Globus pallidus (tissue), 1 donor: ENCODE data around the gene MYG1.
A peak's percentile ranks its signal among the peaks of the same experiment; 100 is the strongest.
"Not testable (repeated sequence)": the region's sequence is repeated elsewhere in the genome, so short reads cannot be mapped to it uniquely, and the experiment has no call there.

ENCODE experiments used
- DNase-seq: peaks from one replicate; pipeline ENCODE4 v3.0.0-alpha.2; 2015; ENCODE audit warnings: low spot score

Gene MYG1

GRCh38 chr12:53327435-53328042 is 28.0 kb downstream of the MYG1 start:
- peak; percentile 45 for DNase-seq

GRCh38 chr12:53328043-53328435 is 28.5 kb downstream of the MYG1 start:
- DNase-seq: no peak

- DNase-seq: peak; percentile 14
Measured at GRCh38 chr12:53330671-53331070, 31.2 kb downstream of the MYG1 start.

GRCh38 chr12:53332339-53332738 is 32.8 kb downstream of the MYG1 start:
- not testable (repeated sequence) for DNase-seq

GRCh38 chr12:53332744-53333143 is 33.2 kb downstream of the MYG1 start:
- DNase-seq: no peak

GRCh38 chr12:53333289-53333688 is 33.8 kb downstream of the MYG1 start:
- no peak for DNase-seq

GRCh38 chr12:53333845-53334244 is 34.4 kb downstream of the MYG1 start:
- no peak for DNase-seq

- no peak for DNase-seq
Measured at GRCh38 chr12:53334822-53335221, 35.3 kb downstream of the MYG1 start.

- no peak for DNase-seq
Measured at GRCh38 chr12:53336181-53336681, 36.7 kb downstream of the MYG1 start, which contains the start of gene SP7. Gene SP7 (minus strand): TSS chr12:53336354. CDS start chr12:53335646, 708 bp downstream.

GRCh38 chr12:53338017-53338416 is 38.5 kb downstream of the MYG1 start:
- no peak for DNase-seq

- no peak for DNase-seq
Measured at GRCh38 chr12:53338916-53339315, 39.4 kb downstream of the MYG1 start.

- DNase-seq: no peak
Measured at GRCh38 chr12:53340398-53340797, 40.9 kb downstream of the MYG1 start.

GRCh38 chr12:53343449-53343848 is 44.0 kb downstream of the MYG1 start:
- DNase-seq: no peak

GRCh38 chr12:53343969-53344368 is 44.5 kb downstream of the MYG1 start:
- DNase-seq: no peak

- DNase-seq: no peak
Measured at GRCh38 chr12:53344487-53344823, 45.0 kb downstream of the MYG1 start.

GRCh38 chr12:53344824-53345485 is 45.5 kb downstream of the MYG1 start:
- peak; percentile 89 for DNase-seq

GRCh38 chr12:53345486-53346188 is 46.1 kb downstream of the MYG1 start:
- no peak for DNase-seq

- no peak for DNase-seq
Measured at GRCh38 chr12:53346491-53346890, 47.0 kb downstream of the MYG1 start.

GRCh38 chr12:53347905-53348304 is 48.4 kb downstream of the MYG1 start:
- DNase-seq: no peak

- peak; percentile 86 for DNase-seq
Measured at GRCh38 chr12:53352331-53353256, 53.1 kb downstream of the MYG1 start.

GRCh38 chr12:53353257-53353655 is 53.8 kb downstream of the MYG1 start:
- no peak for DNase-seq

GRCh38 chr12:53355121-53355520 is 55.6 kb downstream of the MYG1 start:
- no peak for DNase-seq
